GM13976 (cell line): ENCODE measurements around the gene YTHDF1.

Experiments
- DNase-seq: peaks from one replicate; pipeline ENCODE4 v3.0.0; 2012; ENCODE audit warnings: low spot score
- in situ Hi-C: fragments of 300-500 bp; cut with MboI; formaldehyde crosslinking; loops from one replicate; pipeline ENCODE4 v1.12.0; 2022; ENCODE audit warnings: low sequenced_read_pairs, mixed read lengths, inconsistent platforms; ENCODE audit not compliant: unreplicated experiment
- TF ChIP-seq, protein P1 (sequence below): IDR thresholded peaks from 2 replicates; pipeline ENCODE4 v1.5.1; 2012; ENCODE audit warnings: borderline replicate concordance, mild to moderate bottlenecking; ENCODE audit not compliant: insufficient read depth; ENCODE audit errors: extremely low read depth, missing control alignments, control extremely low read depth

The YTHDF1 gene

DNA sequence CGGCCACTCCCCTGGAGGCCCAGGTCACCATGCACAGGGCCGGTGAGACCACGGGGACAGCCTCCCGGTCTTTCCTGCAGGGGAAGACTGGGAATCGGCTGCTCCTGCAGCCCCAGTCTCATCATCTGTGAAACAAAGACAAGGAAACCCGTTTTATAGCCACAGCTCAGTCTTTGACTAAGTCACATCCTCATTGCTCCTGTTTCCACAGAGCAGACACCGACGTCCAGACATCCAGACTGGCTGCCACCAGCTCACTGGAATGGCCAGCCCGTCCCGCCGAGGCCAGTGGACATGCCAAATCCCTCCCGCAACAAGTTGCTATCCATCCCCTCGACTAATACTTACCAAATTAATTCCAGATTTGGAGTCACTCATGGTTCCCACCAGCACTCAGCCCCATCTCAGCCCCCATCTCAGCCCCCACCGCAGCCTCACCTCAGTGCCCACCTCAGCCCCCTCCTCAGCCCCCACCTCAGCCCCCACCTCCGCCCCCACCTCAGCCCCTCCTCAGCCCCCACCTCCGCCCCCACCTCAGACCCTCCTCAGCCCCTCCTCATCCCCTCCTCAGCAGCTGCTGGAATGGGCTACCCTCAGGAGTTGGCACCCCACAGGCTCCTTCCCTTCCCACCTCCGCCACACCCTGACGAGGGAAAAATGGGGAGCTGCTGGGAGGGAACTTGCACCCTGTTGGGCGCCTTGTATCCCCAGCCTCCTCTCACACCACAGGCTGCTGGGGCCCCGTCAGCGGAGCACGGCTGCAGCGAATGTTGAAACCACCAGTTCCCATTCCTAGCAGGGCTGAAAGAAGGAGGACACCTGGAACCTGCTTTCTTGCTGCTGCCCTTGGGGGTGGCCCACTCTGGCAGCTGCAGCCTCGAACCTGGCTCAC is 48.7 kb downstream of the YTHDF1 start:
- in situ Hi-C loops, result loop anchor here (10.0 kb wide), 1 partner anchor 92 kb away; no protein-coding TSS in a partner anchor
- peak; percentile 76 for DNase-seq
- TF ChIP-seq, protein P1, sequence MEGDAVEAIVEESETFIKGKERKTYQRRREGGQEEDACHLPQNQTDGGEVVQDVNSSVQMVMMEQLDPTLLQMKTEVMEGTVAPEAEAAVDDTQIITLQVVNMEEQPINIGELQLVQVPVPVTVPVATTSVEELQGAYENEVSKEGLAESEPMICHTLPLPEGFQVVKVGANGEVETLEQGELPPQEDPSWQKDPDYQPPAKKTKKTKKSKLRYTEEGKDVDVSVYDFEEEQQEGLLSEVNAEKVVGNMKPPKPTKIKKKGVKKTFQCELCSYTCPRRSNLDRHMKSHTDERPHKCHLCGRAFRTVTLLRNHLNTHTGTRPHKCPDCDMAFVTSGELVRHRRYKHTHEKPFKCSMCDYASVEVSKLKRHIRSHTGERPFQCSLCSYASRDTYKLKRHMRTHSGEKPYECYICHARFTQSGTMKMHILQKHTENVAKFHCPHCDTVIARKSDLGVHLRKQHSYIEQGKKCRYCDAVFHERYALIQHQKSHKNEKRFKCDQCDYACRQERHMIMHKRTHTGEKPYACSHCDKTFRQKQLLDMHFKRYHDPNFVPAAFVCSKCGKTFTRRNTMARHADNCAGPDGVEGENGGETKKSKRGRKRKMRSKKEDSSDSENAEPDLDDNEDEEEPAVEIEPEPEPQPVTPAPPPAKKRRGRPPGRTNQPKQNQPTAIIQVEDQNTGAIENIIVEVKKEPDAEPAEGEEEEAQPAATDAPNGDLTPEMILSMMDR, result no peak

DNA sequence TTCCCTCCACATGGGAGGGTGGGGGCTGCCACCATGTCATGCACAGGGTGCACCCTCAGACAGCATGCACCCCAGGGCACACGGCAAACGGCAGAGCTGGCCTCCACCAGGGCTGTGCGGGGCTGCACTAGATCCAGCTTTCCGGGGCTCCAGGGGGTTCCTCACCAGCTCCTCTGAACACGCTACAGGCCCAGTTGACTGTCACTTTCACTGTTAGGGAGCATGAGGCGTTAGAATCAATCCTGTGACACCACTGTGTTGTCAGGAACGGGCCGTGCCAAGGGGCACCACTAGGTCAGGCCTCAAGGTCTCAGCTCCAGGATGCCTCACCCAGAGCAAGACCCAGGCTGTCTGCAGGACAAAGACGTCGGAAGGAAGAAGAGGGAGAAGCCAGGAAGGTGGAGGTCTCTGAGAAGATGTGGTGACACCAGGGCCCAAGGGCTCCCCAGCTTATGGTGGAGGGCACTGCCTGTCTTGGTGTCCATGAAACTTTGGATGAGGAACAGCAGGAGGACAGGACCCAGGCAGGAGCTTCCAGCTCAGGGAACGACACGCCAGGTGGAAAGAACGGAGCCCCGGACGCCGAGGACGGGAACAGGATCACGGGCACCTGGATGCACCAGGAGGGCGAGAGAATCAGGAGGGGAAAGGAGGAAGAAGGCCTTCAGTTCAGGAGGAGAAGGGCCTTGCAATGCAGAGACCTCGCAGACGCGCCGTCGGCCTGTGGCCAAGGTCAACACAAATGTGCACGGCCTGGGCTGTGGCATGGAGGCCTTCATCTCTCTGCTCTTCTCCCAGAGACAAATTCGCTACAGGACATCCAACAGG is 49.5 kb downstream of the YTHDF1 start:
- TF ChIP-seq, protein P1, result no peak
- DNase-seq, result no peak
- in situ Hi-C loops, result loop anchor here (10.0 kb wide), 1 partner anchor 92 kb away; no protein-coding TSS in a partner anchor

DNA sequence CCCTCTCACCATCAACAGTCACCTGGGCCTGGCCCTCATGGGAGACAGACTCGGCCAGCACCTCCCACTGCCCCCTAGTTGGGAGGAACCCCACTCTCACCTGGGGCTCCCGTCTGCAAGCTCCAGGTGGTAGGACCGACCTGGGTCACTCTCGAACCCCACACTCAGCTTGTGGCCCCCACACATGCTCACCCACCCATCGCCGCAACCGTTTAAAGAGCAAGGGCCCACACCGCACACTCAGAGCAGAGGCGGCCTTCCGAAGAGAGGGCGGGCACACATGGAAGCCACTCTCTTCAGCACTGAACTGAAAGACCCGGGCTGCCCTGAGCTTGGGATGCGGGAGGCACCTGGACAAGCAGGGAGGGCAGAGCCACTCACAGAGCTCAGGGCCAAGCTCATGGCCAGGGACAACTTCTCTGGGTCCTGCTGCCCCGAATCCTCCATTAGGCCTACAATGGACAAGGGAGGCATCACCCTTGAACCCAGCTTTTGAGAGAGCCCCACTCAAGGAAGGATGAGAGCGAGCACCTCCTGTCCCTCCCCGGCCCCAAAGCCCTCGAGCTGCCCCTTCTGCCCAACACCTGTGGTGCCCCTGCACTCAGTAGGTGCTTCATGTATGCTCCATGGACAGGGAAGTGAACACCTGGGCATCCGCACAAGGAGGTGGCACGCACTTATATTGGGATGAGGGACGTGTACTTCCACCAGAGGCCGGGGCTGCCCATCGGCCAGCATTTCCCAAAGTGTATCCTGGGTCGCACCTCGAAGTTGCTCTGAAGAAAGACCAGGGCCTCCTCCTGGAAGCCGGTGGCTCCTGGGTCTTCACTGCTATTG is 50.4 kb downstream of the YTHDF1 start:
- TF ChIP-seq, protein P1, result no peak
- DNase-seq, result no peak
- in situ Hi-C loops, result loop anchor here (10.0 kb wide), 1 partner anchor 91 kb away; no protein-coding TSS in a partner anchor

DNA sequence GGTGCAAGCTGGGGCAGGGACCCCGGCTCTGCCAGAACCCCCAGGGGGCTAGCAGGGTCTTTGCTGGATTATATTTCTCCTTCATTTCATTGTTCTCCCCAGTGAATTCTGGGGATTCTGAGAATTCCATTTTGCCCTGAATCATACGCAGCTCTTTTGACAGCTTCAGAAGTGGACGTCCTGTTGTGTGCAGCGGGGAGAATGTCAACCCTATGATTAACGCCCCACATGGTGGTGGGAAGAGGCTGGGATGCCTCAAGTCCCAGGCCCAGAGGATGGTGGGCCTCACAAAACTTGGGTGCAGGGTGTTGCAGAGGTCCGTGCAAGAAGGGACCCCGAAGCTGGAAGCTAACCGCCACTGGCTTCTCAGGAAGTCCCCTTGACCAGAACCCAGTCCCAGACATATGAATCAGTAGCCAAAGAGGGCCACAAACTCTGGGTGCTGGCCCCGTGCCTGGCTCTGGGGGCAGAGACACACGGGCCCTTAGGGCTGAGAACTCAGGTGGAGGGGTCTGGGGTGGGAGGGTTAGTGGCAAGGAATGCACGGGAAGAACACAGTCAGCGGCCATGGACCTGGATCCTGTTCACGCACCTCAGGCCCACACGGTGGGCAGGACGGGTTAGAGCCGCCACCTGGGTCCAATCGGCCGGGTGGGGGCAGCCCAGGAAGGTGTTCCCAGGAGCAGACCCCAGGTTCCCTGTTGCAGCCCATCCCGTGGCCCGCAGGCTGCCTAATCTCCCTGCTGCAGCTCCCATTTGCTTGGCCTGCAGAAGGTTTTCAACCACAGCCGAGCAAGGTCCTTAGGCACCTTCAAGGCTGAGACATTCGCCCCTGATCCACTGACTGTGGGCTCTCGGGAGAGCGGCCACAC is 51.2 kb downstream of the YTHDF1 start:
- TF ChIP-seq, protein P1, result no peak
- no peak for DNase-seq
- in situ Hi-C loops, result loop anchor here (10.0 kb wide), 1 partner anchor 90 kb away; no protein-coding TSS in a partner anchor

DNA sequence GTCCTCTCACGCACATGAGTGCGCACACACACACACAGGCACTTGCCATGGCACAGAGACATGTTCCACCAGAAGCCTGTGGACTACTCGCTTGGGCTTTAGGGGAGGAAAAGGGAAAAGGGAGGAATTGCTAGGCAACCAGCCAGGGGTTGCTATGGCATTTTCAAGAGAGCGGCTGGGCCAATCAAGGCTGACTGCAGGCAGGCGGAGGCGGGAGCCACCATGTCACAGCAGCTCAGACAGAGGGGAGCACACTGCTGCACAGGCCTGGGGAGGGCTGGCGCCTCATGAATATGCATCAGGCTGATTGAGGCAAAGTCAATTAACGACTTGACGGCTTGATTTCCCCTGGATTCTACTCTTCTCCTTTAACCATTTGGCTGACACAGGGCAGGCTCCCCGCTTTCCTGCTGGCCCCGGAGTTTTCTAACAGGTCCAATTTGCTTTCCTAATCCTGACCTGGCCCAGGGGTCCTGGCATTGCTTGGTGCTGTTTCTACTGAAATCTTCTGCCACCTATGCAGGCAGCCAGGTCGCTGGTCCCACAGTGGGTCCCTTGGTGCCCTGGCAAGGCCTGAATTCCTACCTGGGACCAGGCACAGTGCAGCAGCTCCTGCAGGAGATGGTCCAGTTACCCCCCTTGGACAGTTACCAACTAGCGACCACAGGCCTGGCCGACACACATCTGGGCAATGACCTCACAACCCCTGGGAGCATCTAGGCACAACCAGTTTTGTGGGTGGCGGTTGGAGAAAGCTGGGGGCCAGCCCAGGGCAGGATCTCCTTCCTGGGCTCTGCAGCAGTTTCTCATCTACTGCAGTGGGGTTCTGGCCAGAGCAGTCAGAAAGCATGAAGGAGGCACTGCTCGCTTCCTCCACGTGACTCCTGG is 52.1 kb downstream of the YTHDF1 start:
- in situ Hi-C loops, result loop anchor here (10.0 kb wide), 1 partner anchor 89 kb away; no protein-coding TSS in a partner anchor
- no peak for DNase-seq
- TF ChIP-seq, protein P1, result no peak
